DOHH2 (cell line): ENCODE results near the gene REV1.

Source experiments
- H3F3A ChIP-seq: fragments of 200-600 bp; sonication (generic), shearing (Covaris generic); 2 replicates; pipeline ENCODE4 v1.6.0; 2016; ENCODE audit warnings: antibody characterized with exemption, mild to moderate bottlenecking; ENCODE audit not compliant: control insufficient read depth, insufficient read depth
- H3K27ac ChIP-seq: fragments of 200-600 bp; sonication (generic); 2 replicates; pipeline ENCODE4 v1.5.1; 2014; ENCODE audit warnings: low read depth, mild to moderate bottlenecking, low read length, moderate library complexity
- H3K27me3 ChIP-seq: fragments of 200-600 bp; sonication (generic); 2 replicates; pipeline ENCODE4 v1.6.1; 2014; ENCODE audit warnings: mild to moderate bottlenecking, low read length, mixed read lengths; ENCODE audit not compliant: control insufficient read depth
- H3K36me3 ChIP-seq: fragments of 200-600 bp; sonication (generic); 2 replicates; pipeline ENCODE4 v1.6.1; 2014; ENCODE audit warnings: mild to moderate bottlenecking, low read length, moderate library complexity, mixed read lengths; ENCODE audit not compliant: control insufficient read depth
- H3K4me1 ChIP-seq: fragments of 200-600 bp; sonication (generic); 2 replicates; pipeline ENCODE4 v1.6.1; 2014; ENCODE audit warnings: mild to moderate bottlenecking, low read length, mixed read lengths; ENCODE audit not compliant: control insufficient read depth
- H3K4me2 ChIP-seq: fragments of 200-600 bp; sonication (generic); 2 replicates; pipeline ENCODE4 v1.6.0; 2014; ENCODE audit warnings: mild to moderate bottlenecking, low read length, moderate library complexity
- H3K4me3 ChIP-seq: fragments of 200-600 bp; sonication (generic); 2 replicates; pipeline ENCODE4 v1.5.1; 2014; ENCODE audit warnings: mild to moderate bottlenecking, low read length, mixed read lengths
- H3K79me2 ChIP-seq: fragments of 200-600 bp; sonication (generic); 2 replicates; pipeline ENCODE4 v1.6.1; 2014; ENCODE audit warnings: mild to moderate bottlenecking, low read length, mixed read lengths; ENCODE audit not compliant: control insufficient read depth
- H3K9me2 ChIP-seq: fragments of 200-600 bp; sonication (generic); replicated peaks from 2 replicates; pipeline ENCODE4 v1.6.1; 2014; ENCODE audit warnings: mild to moderate bottlenecking, low read length, mixed read lengths; ENCODE audit not compliant: control insufficient read depth
- H3K9me3 ChIP-seq: fragments of 200-600 bp; sonication (generic); 2 replicates; pipeline ENCODE4 v1.6.1; 2014; ENCODE audit warnings: antibody characterized with exemption, low read length, mixed read lengths; ENCODE audit not compliant: control insufficient read depth, insufficient read depth
- H4K20me1 ChIP-seq: fragments of 200-600 bp; sonication (generic); 2 replicates; pipeline ENCODE4 v1.6.0; 2014; ENCODE audit warnings: low read depth, mild to moderate bottlenecking, antibody characterized with exemption, low read length, moderate library complexity; ENCODE audit not compliant: control insufficient read depth, insufficient read depth
- EZH2phosphoT487 ChIP-seq: fragments of 200-600 bp; sonication (generic); IDR thresholded peaks from 2 replicates; pipeline ENCODE4 v1.6.1; 2017; ENCODE audit warnings: borderline replicate concordance, mild to moderate bottlenecking, antibody characterized with exemption, low read length, moderate library complexity, mixed read lengths
- TF ChIP-seq, protein P1 (sequence below): fragments of 200-600 bp; sonication (generic); IDR thresholded peaks from one replicate; pipeline ENCODE4 v1.5.1; 2014; ENCODE audit warnings: antibody characterized with exemption, mild to moderate bottlenecking, low read depth, low read length; ENCODE audit not compliant: poor library complexity, severe bottlenecking

REV1 gene

DNA sequence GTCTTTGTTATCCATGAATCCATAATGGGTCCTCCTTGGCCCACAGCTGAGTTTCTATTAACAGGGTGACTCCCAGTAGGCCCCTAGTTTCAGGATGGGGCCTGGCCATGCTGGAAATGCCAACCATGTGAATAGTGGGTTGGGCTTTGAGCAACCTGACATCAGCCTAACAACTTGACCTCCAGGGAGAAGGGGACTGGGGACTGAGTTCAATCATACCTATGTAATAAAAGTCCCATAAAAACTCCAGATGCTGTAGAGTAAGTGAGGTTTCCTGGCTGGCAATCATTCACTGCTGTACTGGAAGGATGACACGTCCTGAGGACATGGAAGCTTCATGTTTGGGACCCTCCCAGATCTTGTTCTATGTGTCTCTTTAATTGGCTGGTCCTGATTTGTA lies 7.9 kb downstream of the REV1 start:
- H3F3A ChIP-seq, result no peaks in the 10 kb centered on the region
- H3K36me3 ChIP-seq, result peaks cover 30% of the 10 kb centered on the region
- TF ChIP-seq, protein P1, sequence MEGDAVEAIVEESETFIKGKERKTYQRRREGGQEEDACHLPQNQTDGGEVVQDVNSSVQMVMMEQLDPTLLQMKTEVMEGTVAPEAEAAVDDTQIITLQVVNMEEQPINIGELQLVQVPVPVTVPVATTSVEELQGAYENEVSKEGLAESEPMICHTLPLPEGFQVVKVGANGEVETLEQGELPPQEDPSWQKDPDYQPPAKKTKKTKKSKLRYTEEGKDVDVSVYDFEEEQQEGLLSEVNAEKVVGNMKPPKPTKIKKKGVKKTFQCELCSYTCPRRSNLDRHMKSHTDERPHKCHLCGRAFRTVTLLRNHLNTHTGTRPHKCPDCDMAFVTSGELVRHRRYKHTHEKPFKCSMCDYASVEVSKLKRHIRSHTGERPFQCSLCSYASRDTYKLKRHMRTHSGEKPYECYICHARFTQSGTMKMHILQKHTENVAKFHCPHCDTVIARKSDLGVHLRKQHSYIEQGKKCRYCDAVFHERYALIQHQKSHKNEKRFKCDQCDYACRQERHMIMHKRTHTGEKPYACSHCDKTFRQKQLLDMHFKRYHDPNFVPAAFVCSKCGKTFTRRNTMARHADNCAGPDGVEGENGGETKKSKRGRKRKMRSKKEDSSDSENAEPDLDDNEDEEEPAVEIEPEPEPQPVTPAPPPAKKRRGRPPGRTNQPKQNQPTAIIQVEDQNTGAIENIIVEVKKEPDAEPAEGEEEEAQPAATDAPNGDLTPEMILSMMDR, result no peak
- no peak for TF ChIP-seq EZH2phosphoT487
- H3K27ac ChIP-seq, result no peak overlapping the region
- H4K20me1 ChIP-seq, result peaks cover 25% of the 10 kb centered on the region; the same call in 1 of the 2 replicates
- H3K4me1 ChIP-seq, result peaks cover 41% of the 10 kb centered on the region
- no peaks in the 10 kb centered on the region for H3K9me2 ChIP-seq
- H3K4me2 ChIP-seq, result no peak overlapping the region
- no peaks in the 10 kb centered on the region for H3K9me3 ChIP-seq
- peaks cover 100% of the 10 kb centered on the region for H3K79me2 ChIP-seq
- no peak overlapping the region for H3K4me3 ChIP-seq
- no peaks in the 10 kb centered on the region for H3K27me3 ChIP-seq

DNA sequence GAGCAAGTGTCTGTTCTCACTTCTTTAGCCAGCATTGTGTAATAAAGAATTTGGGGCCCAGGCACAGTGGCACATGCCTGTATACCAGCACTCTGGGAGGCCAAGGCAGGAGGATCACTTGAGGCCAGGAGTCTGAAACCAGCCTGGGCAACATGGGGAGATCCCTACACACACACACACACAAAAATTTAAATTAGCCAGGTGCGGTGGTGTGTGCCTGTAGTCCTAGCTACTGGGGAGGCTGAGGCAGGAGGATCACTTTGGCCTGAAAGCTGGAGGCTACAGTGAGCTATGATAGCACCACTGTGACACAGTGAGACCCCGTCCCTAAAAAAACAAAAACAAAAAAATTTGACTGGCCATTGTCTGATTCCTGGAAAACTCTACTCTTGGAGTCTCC lies 8.3 kb downstream of the REV1 start:
- no peak for TF ChIP-seq EZH2phosphoT487
- TF ChIP-seq, protein P1, result no peak
- H3K27me3 ChIP-seq, result no peaks in the 10 kb centered on the region
- no peaks in the 10 kb centered on the region for H3K9me3 ChIP-seq
- no peaks in the 10 kb centered on the region for H3F3A ChIP-seq
- peaks cover 100% of the 10 kb centered on the region for H3K79me2 ChIP-seq
- H4K20me1 ChIP-seq, result peaks cover 25% of the 10 kb centered on the region; the same call in 1 of the 2 replicates
- H3K4me2 ChIP-seq, result no peak overlapping the region
- H3K4me3 ChIP-seq, result no peak overlapping the region
- peaks cover 37% of the 10 kb centered on the region for H3K4me1 ChIP-seq
- H3K27ac ChIP-seq, result no peak overlapping the region
- H3K36me3 ChIP-seq, result peaks cover 28% of the 10 kb centered on the region
- no peaks in the 10 kb centered on the region for H3K9me2 ChIP-seq

DNA sequence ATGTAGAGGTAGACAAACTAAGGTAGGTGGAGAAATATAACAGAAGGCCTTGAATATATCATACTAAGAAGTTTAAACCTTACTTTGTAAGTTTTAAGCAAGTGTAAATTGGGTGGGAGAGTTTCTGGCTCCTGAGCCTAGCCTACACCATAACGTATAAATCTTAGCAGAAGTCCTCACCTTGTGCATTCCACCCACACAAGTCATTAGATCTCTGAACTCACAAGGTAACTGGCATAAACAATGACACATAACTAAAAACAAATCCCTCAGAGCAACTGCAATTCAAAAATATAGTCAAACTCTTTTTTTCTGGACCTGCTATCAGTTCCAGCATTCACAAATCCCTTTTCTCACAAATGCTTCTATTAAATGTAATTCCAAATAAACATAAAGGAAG lies 9.4 kb downstream of the REV1 start:
- H3K79me2 ChIP-seq, result peaks cover 100% of the 10 kb centered on the region
- no peaks in the 10 kb centered on the region for H3K9me3 ChIP-seq
- no peak overlapping the region for H3K4me2 ChIP-seq
- TF ChIP-seq, protein P1, result no peak
- no peak for TF ChIP-seq EZH2phosphoT487
- H3K27ac ChIP-seq, result no peak overlapping the region
- no peaks in the 10 kb centered on the region for H3K27me3 ChIP-seq
- no peaks in the 10 kb centered on the region for H3K9me2 ChIP-seq
- H3K4me1 ChIP-seq, result peaks cover 26% of the 10 kb centered on the region
- no peak overlapping the region for H3K4me3 ChIP-seq
- H4K20me1 ChIP-seq, result peaks cover 19% of the 10 kb centered on the region; the same call in 1 of the 2 replicates
- no peaks in the 10 kb centered on the region for H3F3A ChIP-seq
- peaks cover 21% of the 10 kb centered on the region for H3K36me3 ChIP-seq

DNA sequence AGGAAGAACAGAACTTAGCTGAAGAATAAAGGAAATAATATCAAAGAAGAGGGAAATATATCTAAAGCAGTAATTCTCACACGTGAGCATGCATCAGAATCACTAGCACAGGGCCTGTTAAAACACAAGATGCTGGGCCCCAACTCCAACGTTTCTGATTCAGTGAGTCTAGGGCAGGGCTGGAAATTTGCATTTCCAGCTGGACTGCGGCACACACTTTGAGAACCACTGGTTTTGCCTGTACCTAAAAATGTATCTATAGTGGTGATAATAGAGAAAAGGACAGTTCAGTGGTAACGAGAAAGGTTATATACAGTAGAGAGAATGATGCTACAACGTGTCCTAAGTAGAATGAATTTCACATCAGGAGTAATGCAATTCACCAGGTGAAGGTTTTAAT lies 11.2 kb downstream of the REV1 start:
- Histone ChIP-seq H3K9me3 (no peaks in the 10 kb centered on the region), H4K20me1 (peaks cover 15% of the 10 kb centered on the region; the same call in 1 of the 2 replicates), H3K36me3 (peaks cover 13% of the 10 kb centered on the region), H3F3A (no peaks in the 10 kb centered on the region), H3K9me2 (no peaks in the 10 kb centered on the region), H3K4me2 (no peak overlapping the region), H3K27ac (no peak overlapping the region), H3K4me1 (peaks cover 16% of the 10 kb centered on the region), H3K4me3 (no peak overlapping the region), H3K27me3 (no peaks in the 10 kb centered on the region), H3K79me2 (peaks cover 100% of the 10 kb centered on the region)
- TF ChIP-seq EZH2phosphoT487, result no peak
- TF ChIP-seq, protein P1, result no peak
